ENCODE data around the gene LBHD1.
A peak's percentile ranks its signal among the peaks of the same experiment; 100 is the strongest.
"Not testable (repeated sequence)": the region's sequence is repeated elsewhere in the genome, so short reads cannot be mapped to it uniquely, and the experiment has no call there.

The LBHD1 gene

GRCh38 chr11:62652161-62653006 is 19.7 kb downstream of the LBHD1 start:
- H3K4me2 ChIP-seq (ENCODE audit: low read length) = peak overlapping the region; percentile 93
- H3K9me3 ChIP-seq (replicated peaks; ENCODE audit: low read length) = no peaks in the 10 kb centered on the region
- H3K36me3 ChIP-seq (ENCODE audit: insufficient read depth, low read length) = peaks cover 18% of the 10 kb centered on the region
- no peaks in the 10 kb centered on the region for H3K27me3 ChIP-seq (ENCODE audit: control insufficient read depth, insufficient read depth, low read length)
- H3K4me1 ChIP-seq (ENCODE audit: control insufficient read depth, insufficient read depth, low read length) = peaks cover 24% of the 10 kb centered on the region
- H3K9ac ChIP-seq (ENCODE audit: low read depth, low read length) = peak overlapping the region; percentile 96
- H3K4me3 ChIP-seq (ENCODE audit: low read length) = peak overlapping the region; percentile 93

GRCh38 chr11:62650283-62650682 is 21.8 kb downstream of the LBHD1 start:
- peaks cover 31% of the 10 kb centered on the region for H3K4me1 ChIP-seq (ENCODE audit: control insufficient read depth, insufficient read depth, low read length)
- H3K4me2 ChIP-seq (ENCODE audit: low read length); H3K4me3 ChIP-seq (ENCODE audit: low read length); H3K9ac ChIP-seq (ENCODE audit: low read depth, low read length); H3K9me3 ChIP-seq (replicated peaks; ENCODE audit: low read length); H3K27me3 ChIP-seq (ENCODE audit: control insufficient read depth, insufficient read depth, low read length): not testable (repeated sequence)
- H3K36me3 ChIP-seq (ENCODE audit: insufficient read depth, low read length) = peaks cover 18% of the 10 kb centered on the region

DNA sequence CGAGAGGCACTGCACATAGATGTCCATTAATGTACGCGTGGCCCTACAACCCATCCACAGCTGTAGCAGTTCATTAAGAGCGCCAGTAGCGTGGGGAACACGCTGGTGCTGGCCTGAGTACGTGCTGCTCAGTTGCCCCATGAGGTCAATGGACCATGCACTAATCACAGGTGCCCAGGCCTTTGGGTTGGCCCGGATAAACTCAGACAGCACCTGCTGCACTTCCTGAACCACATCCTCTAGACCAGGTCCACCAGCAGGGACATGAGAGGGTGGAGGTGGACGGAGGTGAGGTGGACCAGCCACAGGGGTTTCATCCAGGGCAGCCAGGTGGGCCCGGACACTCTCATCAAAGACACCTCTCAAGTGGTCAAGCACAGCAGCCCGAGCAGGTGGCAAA is 22.6 kb downstream of the LBHD1 start:
- H3K36me3 ChIP-seq (ENCODE audit: insufficient read depth, low read length) = peaks cover 20% of the 10 kb centered on the region
- H3K4me1 ChIP-seq (ENCODE audit: control insufficient read depth, insufficient read depth, low read length) = peaks cover 38% of the 10 kb centered on the region
- H3K27me3 ChIP-seq (ENCODE audit: control insufficient read depth, insufficient read depth, low read length) = no peaks in the 10 kb centered on the region
- H3K4me3 ChIP-seq (ENCODE audit: low read length) = no peak overlapping the region
- no peaks in the 10 kb centered on the region for H3K9me3 ChIP-seq (replicated peaks; ENCODE audit: low read length)
- no peak overlapping the region for H3K4me2 ChIP-seq (ENCODE audit: low read length)
- H3K9ac ChIP-seq (ENCODE audit: low read depth, low read length) = no peak overlapping the region

DNA sequence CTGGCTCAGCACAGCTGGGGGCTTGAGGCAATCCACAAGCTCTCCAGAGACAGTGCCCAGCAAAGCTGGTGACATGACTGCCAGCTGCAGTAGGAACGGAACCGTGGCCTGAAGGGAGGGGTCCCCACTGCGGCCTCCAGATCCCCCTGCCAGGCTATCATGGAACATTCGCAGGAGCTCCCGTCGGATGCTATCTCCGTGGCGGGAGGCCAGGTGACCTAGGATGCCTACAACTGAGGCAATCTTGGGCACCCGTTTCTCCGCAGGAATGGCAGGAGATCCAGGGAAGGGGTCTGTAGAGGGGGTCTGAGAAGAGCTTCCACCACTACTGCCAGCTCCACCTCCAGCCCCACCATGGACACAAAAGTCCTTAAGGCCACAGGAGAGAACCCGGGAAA is 23.1 kb downstream of the LBHD1 start:
- no peak overlapping the region for H3K9ac ChIP-seq (ENCODE audit: low read depth, low read length)
- H3K27me3 ChIP-seq (ENCODE audit: control insufficient read depth, insufficient read depth, low read length) = no peaks in the 10 kb centered on the region
- H3K4me1 ChIP-seq (ENCODE audit: control insufficient read depth, insufficient read depth, low read length) = peaks cover 38% of the 10 kb centered on the region
- H3K4me2 ChIP-seq (ENCODE audit: low read length) = no peak overlapping the region
- no peak overlapping the region for H3K4me3 ChIP-seq (ENCODE audit: low read length)
- no peaks in the 10 kb centered on the region for H3K9me3 ChIP-seq (replicated peaks; ENCODE audit: low read length)
- peaks cover 25% of the 10 kb centered on the region for H3K36me3 ChIP-seq (ENCODE audit: insufficient read depth, low read length)

DNA sequence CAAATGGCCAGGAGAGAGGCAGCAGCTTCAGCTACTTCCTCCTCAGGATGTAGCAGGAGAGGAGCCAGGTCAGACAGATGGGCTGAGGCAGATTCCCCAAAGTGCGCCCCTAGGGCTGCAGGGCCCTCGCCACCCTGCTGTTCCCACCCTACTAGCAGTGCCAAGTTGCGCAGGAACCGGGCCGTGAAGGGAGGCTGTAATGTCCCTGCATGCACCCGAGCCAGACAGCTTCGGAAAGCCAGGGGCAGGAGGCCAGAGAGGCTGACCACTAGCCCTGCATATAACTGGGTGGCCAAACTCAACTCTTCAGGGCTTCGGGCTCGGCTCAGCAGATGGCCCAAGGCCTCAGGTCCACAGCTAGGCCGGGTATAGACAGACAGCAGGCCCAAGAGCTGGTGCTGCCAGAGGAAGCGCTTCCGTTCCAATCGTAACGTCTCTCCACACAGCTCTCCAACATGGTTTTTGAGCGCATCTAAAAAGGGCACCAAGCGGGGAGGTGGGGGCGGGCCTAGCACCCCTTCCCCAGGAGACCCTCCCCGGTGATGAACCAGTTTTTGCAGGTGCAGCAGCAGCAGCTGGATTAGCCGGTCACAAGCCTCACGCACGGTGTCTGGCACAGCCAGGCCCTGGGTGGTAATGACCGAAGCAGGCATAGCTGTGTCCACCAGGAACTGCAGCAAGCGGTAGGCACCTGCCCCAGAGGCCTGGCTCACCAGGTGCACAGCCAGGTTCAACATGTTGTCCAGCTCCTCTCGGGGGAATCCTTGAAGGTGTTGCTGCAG is 23.7 kb downstream of the LBHD1 start:
- no peak overlapping the region for H3K9ac ChIP-seq (ENCODE audit: low read depth, low read length)
- H3K9me3 ChIP-seq (replicated peaks; ENCODE audit: low read length) = no peaks in the 10 kb centered on the region
- H3K4me3 ChIP-seq (ENCODE audit: low read length) = no peak overlapping the region
- peaks cover 36% of the 10 kb centered on the region for H3K4me1 ChIP-seq (ENCODE audit: control insufficient read depth, insufficient read depth, low read length)
- H3K36me3 ChIP-seq (ENCODE audit: insufficient read depth, low read length) = peaks cover 28% of the 10 kb centered on the region
- no peaks in the 10 kb centered on the region for H3K27me3 ChIP-seq (ENCODE audit: control insufficient read depth, insufficient read depth, low read length)
- no peak overlapping the region for H3K4me2 ChIP-seq (ENCODE audit: low read length)

DNA sequence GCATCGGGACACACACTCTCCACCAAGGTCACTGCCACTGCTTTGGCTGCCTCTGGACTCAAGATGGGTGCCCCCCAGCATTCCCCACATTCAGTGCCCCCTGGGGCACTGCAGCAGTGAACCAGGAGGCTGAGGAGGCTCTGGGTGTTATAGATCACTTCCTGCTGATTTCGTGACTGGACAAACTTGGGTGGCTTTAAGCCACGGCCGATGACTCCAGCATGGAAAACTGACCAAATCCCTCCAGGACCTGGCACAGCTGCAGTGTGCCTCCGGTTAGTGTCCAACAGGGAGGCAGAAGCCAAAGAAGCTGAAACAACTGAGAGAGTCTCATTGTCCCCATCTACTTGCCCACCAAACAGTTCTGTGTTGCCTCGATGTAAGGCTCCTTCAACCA is 24.5 kb downstream of the LBHD1 start:
- no peak overlapping the region for H3K4me3 ChIP-seq (ENCODE audit: low read length)
- peaks cover 33% of the 10 kb centered on the region for H3K36me3 ChIP-seq (ENCODE audit: insufficient read depth, low read length)
- H3K4me1 ChIP-seq (ENCODE audit: control insufficient read depth, insufficient read depth, low read length) = peaks cover 36% of the 10 kb centered on the region
- H3K9ac ChIP-seq (ENCODE audit: low read depth, low read length) = no peak overlapping the region
- H3K27me3 ChIP-seq (ENCODE audit: control insufficient read depth, insufficient read depth, low read length) = no peaks in the 10 kb centered on the region
- H3K9me3 ChIP-seq (replicated peaks; ENCODE audit: low read length) = no peaks in the 10 kb centered on the region
- H3K4me2 ChIP-seq (ENCODE audit: low read length) = peak overlapping the region; percentile 68

- peak overlapping the region; percentile 68 for H3K4me2 ChIP-seq (ENCODE audit: low read length)
- peaks cover 34% of the 10 kb centered on the region for H3K36me3 ChIP-seq (ENCODE audit: insufficient read depth, low read length)
- no peaks in the 10 kb centered on the region for H3K27me3 ChIP-seq (ENCODE audit: control insufficient read depth, insufficient read depth, low read length)
- no peaks in the 10 kb centered on the region for H3K9me3 ChIP-seq (replicated peaks; ENCODE audit: low read length)
- peaks cover 32% of the 10 kb centered on the region for H3K4me1 ChIP-seq (ENCODE audit: control insufficient read depth, insufficient read depth, low read length)
- peak overlapping the region; percentile 27 for H3K9ac ChIP-seq (ENCODE audit: low read depth, low read length)
- H3K4me3 ChIP-seq (ENCODE audit: low read length) = peak overlapping the region; percentile 36
These were observed 25.1 kb downstream of the LBHD1 start for GRCh38 chr11:62646825-62647608.

DNA sequence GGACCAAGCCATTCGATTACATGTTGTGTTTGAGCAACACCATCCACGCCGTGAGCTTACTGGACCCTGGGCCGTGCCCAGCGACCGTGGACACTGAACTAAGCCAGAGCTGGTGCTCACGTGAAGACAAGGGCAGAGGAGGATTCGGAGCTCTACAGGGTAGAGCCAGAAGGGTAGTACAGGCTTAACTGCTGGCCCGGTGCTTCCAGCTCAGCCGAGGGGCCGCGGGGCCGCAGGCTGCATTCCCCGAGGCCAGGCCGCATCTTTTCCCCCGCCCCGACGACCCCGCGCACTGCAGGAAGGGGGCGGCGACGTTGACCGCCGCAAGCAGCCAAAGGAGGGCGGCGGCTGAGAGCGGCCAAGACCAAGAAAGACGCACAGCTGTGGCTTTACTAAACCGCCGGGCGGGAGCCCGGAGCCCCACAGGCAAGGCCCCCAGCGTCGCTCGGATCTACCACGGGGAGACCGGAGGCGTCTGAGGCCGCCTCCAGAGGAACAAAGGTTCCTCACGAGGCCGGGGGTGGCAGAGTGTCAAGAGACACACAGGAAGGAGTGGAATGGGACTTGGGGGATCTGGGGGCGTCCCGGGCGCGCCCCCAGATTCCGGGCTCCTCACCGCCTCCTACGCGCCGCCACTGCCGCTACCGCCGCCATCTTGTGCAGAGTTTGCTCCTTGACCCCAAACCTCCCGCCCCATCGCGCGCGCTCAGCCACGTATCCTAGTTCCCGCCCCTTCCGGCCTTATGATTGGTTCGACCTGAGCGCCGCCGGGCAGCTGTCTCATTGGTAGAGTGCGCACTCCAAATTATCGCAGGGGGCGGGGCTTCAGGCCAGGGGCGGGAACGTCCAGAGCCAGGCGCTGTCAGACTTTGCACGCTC is 25.9 kb downstream of the LBHD1 start, which contains the start of gene GANAB:
Gene GANAB (minus strand): TSS at position 668 of the 879 bp plus-strand sequence. CDS start 14 bp downstream, at position 654.
- Histone ChIP-seq H3K36me3 (ENCODE audit: insufficient read depth, low read length) (peaks cover 34% of the 10 kb centered on the region), H3K27me3 (ENCODE audit: control insufficient read depth, insufficient read depth, low read length) (no peaks in the 10 kb centered on the region), H3K4me2 (ENCODE audit: low read length) (peak within 1 kb of the TSS; percentile 85), H3K9me3 (replicated peaks; ENCODE audit: low read length) (no peaks in the 10 kb centered on the region), H3K4me3 (ENCODE audit: low read length) (peak within 1 kb of the TSS; percentile 96), H3K9ac (ENCODE audit: low read depth, low read length) (peak within 1 kb of the TSS; percentile 100), H3K4me1 (ENCODE audit: control insufficient read depth, insufficient read depth, low read length) (peaks cover 26% of the 10 kb centered on the region)

- Histone ChIP-seq H3K27me3 (ENCODE audit: control insufficient read depth, insufficient read depth, low read length) (no peaks in the 10 kb centered on the region), H3K4me2 (ENCODE audit: low read length) (peak overlapping the region; percentile 85), H3K9me3 (replicated peaks; ENCODE audit: low read length) (no peaks in the 10 kb centered on the region), H3K4me3 (ENCODE audit: low read length) (peak overlapping the region; percentile 96), H3K36me3 (ENCODE audit: insufficient read depth, low read length) (peaks cover 34% of the 10 kb centered on the region), H3K9ac (ENCODE audit: low read depth, low read length) (peak overlapping the region; percentile 100), H3K4me1 (ENCODE audit: control insufficient read depth, insufficient read depth, low read length) (peaks cover 26% of the 10 kb centered on the region)
These were observed 26.5 kb downstream of the LBHD1 start for GRCh38 chr11:62645671-62645945.

DNA sequence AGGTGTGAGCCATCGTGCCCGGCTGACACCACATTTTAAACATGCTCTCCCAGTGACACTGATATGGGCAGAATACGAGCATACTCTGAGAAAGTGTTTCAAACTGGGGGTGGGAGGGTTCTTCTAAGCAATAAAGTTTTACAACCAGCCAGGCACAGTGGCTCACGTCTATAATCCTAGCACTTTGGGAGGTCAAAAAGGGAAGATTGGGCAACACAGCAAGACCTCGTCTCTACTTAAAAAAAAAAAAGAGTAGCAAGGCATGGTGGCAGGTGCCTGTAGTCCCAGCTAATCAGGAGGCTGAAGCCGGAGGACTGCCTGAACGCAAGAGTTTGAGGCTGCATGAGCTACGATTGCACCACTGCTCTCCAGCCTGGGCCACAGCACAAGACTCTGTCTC is 27.8 kb downstream of the LBHD1 start:
- Histone ChIP-seq H3K4me2 (ENCODE audit: low read length) (no peak overlapping the region), H3K36me3 (ENCODE audit: insufficient read depth, low read length) (peaks cover 34% of the 10 kb centered on the region)

More for the DNA sequence above, 27.8 kb downstream of the LBHD1 start:
- H3K4me3 ChIP-seq (ENCODE audit: low read length) = no peak overlapping the region
- H3K9ac ChIP-seq (ENCODE audit: low read depth, low read length) = no peak overlapping the region
- H3K9me3 ChIP-seq (replicated peaks; ENCODE audit: low read length) = no peaks in the 10 kb centered on the region
- H3K4me1 ChIP-seq (ENCODE audit: control insufficient read depth, insufficient read depth, low read length) = peaks cover 26% of the 10 kb centered on the region
- no peaks in the 10 kb centered on the region for H3K27me3 ChIP-seq (ENCODE audit: control insufficient read depth, insufficient read depth, low read length)

All from skeletal muscle satellite cell (primary cell).